COR-L47 (cell line): Measurements from ENCODE around the gene CTTNBP2.
A peak's percentile ranks its signal among the peaks of the same experiment; 100 is the strongest.

ENCODE experiments used
- DNase-seq: peaks from one replicate; lab custom pipeline; 2025; lab: John Stamatoyannopoulos, UW

CTTNBP2 gene

DNA sequence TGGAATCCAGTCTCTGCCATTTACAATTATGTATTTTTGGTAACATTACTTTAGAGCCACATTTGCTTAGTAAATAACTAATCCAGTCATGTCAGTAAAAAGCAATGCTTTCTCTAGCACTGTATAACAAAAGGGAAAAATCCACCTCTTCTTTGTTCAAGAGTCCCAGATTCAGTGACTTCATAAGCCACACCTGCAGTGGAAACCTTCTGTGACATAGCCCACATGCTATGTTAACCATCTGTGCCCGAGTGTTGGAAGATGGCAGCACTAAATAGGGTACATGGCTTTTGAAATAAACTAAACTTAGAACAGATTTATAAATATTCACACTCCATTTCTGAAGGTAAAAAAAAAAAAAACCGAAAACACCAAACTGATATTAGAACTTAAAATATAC, 83.0 kb downstream of the CTTNBP2 start:
- no peak for DNase-seq

DNA sequence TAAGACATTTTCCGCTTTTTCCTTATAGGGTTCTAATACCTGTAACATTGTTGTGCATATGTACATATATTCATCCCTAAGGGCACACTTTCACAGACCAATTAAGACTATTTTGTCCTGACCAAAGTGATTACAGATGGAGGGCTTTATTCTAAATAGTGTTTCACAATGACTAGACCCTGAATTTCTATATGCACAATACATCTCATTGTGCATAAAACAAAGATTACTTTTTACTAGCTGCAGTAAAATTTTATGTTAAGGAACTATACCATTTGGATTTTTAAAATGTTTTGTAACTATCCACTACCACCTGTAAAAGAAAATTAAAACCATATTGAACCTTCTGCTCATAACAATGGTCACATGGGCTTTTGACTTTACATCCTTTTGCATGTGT, 87.8 kb downstream of the CTTNBP2 start:
- no peak for DNase-seq

DNA sequence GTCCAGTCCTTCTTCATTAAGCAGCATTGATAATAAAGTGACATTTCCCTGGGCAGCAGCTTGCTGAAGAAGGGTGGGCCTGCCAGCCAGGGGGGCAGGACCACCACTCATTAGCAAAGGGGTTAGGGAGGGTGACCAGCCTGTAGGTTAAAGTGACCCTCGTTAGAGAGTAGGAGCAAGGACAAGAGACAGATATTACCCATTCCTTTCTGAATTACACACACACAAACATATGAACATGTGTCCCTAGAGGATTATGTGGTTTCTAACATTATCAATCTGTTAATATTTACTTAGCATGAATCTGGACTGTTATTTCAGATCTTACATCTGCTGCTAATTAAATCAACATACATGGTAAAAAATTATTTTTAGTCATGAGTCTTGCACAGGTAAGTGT, 88.9 kb downstream of the CTTNBP2 start:
- DNase-seq = no peak

DNA sequence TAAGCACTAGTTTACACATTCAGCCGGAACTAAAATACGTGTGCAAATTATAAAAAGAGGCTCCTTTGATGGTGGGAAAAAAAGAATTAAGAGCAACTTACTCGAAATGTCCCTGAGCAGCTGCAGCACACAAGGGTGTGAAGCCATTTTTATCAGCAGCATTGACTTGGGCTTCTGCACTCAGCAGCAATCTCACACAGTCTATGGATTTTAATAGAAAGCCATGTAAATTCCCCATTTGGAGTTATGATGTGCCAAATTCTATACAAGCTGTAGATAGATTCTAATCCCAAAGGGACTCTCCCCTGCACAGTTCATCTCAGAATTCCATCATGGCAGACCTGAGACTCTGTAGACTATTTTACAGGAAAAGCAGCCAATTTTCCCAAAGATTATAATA, 90.5 kb downstream of the CTTNBP2 start:
- no peak for DNase-seq

DNA sequence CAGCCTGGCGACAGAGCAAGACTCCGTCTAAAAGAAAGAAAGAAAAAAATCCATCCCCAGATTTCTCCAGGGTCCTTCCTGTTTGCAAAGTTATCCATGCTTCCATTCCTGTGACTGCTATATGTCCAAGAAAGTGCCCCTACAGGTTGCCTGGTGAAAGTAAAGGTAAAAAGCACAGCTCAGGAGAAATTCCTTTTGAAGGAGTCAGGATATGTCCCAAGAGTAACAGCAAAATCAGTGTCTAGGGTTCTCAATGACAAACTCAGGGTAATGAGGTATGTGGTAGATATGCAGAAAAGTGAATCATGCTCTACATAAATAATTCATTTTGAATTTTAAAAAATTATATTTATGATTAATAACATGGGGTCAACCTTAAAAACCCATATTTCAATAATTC, 91.5 kb downstream of the CTTNBP2 start:
- no peak for DNase-seq

DNA sequence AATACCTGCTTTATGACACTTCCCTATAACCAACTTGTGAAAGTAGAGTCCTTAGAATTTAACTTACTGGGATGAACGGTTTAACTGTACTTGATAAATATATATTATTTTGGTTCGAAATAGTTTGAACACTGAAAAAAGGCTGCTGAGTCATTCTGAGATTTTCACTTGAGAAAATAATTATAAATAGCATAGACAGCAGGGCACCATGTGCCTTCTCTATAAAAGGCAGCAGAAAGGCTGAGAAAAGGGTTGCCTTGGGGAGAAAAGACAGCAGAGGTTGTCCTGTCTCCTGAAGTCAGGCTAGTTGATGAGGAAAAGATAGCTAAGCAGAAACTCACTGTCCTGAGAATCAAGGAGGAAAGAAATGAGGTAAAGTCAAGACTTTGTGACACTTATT, 92.4 kb downstream of the CTTNBP2 start:
- DNase-seq = no peak

DNA sequence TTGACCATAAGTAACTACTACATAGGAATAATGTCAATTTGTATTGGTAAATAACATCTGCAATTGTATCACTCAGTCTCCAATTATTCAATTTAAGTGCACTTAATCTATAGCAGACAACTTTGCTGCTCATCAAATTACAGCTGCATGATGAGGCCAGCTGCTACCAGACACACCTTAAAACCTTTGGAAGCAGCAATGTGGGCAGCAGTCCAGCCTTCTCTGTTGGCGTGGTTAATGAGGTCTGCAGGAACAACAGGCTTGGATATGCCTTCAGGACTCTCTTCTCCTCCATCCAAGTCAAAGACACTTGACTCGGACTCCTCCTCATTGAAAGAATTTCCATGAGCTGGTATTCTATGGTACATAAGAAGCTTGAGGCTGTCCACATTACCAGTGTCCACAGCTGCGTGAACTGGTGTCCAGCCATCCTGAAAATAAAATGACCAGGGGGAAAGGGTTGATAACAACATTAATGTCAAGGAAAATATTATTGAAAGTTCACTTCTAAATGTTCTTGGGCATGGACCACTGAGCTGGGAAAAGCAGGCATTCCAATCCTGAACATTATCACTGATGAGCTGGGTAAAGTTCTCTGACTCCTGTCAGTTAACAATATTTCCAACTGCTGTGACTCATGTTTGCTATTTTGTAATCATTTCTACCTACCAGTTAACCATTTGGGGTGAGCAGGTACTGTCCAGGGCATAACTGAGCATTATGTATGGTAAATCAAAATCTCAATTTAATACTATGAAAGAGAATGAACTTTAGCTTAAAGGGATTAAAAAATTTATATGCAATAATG, 95.7 kb downstream of the CTTNBP2 start:
- peak; percentile 82 for DNase-seq

DNA sequence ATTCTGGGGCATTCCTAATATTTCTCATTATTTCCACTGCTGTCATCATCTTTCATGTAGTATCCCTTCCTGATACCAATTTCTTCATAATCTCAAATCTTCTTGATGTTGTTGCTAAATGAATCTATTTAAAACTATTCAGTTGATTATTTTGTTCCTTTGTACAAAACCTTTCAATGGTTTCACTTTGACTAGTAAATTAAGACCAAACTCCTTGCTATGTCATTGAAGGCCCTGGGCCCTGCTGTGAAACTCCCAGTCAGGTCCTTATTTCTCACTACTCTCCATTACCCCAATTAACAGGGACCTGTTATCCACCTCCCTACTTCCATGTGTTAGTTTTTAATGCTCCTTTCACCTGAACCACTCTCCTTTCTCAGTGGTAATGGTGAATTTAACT, 97.0 kb downstream of the CTTNBP2 start:
- DNase-seq = no peak

DNA sequence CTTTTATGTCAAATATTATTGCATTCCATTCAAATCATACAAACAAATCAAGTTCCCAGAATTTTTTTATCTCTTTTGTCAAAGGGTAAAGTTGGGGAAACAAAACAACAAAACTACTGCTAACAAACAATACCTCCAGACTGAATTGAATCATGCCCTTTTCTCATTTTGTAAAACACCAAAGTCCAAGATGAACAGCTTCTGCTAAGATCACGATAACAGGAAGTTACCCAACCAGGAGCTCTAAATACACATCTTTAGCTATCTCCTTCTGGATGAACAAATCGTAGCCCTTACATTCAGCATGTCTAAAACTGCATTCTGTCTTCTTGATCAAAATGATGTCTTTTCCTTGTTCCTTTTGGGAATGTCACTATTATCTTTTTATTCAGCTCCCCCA, 97.4 kb downstream of the CTTNBP2 start:
- no peak for DNase-seq

DNA sequence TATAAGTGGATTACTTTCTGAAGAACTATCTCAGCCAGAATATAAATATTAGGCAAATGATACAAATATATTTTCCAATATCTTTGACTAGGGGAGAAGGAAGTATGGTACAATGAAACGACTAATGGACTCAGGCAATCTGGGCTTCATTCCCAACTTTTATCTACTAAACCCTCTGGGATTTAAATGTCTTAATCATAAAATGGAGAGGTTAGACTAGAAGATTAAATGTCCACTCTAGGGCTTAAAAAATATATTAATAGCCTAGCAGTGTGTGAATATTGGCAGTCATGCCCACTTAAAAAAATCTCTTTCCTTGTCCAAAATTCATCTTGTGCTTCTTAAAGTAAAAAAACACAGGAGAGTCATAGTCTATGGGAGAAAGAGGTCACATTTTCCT, 98.3 kb downstream of the CTTNBP2 start:
- DNase-seq = no peak

DNA sequence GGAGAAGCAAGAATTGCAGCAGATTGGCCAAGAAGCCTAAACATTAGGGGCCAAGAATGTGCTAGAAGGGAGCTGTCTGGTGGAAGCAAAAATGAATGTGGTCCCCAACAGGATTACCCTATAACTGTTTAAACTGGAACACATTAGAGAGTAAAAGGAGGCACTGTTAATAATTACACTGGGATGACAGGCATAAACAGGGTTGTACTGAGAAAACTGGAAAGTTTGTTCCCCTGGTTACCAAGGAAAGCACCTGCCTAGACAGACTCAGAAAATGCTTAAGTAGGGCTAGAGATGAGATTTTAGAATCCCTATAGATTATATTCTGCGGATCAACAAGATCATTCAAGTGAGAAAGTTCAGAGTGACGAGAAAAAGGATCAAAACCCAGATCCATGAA, 100.8 kb downstream of the CTTNBP2 start:
- no peak for DNase-seq

DNA sequence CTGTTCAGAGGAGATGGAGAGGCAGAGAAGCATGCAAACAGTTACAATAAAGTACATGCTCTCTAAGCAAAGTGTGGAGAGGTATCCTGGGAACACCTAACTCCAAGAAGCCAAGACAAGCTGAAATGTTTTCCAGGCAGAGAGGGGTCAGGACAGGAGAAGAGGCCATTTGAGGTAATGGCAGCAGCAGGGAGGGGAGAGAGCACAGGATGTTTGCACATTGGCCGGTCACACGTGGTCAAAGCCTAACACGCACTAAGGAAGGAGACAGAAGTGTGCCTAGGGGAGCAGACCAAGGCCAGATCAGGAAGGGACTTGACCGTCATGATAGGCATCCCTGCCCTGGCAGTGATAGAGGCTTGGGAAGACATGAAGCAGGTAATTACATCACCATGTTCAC, 101.5 kb downstream of the CTTNBP2 start:
- no peak for DNase-seq

DNA sequence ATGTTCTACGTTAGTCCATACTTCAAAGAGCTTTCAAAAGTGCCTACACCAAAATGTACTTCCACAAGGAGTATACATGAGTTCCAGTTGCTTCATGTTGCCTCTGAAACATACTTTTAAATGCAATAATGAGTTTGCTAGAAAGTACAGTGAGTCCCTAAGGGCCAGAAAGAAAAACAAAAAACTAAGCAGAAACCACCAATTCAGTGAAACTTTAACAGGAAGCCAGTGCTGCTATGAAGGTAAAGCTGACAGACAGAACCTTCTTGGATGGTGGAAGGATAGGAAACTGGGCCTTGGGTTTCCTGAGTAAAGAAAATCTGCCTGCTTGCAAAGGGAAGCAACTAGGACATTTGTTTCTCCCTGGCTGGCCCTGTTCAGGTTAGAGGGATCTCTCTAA, 104.2 kb downstream of the CTTNBP2 start:
- no peak for DNase-seq

DNA sequence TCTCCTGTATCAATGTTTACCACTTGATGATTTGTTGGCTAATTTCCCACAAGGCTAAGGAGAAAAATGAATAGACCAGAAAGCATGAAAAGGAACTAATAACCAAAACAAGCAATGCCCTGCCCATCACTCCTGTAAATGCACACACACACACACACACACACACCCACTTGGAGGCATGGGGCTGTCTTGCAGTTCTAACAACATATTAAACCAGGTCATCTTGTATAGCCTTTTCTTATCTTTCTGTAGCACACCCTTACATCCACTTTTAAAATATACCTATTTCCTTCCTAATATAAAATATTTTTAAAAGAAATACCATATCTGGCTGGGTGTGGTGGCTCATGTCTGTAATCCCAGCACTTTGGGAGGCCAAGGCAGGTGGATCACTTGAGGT, 105.3 kb downstream of the CTTNBP2 start:
- no peak for DNase-seq

DNA sequence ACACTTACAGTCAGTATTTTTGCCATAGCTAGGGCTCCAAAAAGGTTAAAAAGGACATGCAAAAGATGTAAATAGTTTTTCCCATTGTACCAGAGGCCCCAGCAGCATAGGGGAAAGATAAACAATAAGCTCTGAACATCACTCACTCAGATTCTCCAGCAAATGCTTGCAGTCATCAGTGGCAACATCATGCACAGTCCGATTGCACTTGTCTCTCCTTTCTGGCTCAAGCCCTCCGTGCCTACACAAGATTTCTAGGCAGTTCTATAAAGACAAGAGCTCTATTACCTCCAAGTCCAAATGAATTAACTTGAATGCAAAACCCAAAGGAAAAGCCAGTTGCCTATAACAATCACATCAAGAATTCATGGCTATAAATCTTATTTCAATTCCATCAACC, 106.3 kb downstream of the CTTNBP2 start:
- DNase-seq = no peak

DNA sequence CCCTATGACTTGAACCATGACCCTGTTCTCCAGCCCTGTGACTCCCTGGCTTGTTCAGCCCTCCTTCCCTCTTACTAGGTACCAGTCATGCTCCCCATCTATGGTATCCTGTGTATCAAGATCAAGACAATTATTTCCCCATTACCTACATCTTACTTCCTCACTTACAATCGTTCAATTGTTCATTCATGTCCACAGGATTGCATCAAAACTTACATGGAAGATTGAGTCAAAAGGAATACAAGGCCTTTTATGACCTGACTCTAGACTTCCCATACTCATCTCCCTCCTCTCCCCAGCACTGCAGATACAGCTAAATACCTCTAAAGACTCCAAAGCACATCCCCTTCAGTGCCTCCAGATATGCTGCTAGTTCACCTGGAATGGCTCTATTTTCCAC, 109.2 kb downstream of the CTTNBP2 start:
- no peak for DNase-seq

DNA sequence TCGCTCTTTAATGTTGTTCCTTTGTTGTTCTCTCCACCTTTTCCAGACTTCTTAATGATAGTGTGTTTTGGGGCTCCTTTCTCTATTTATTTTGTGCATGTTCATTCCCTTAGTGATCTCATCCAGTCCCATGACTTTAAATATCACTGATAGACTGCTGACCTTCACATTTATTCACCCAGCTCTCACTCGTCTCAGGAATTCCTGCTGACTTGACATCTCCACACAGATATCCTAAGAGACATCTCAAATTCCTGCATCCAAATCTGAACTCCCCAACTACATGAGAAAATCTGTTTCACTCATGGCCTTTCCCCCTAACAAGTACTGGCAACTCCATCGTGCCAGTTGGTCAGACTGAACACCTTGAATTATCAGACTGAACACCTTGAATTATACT, 111.2 kb downstream of the CTTNBP2 start:
- DNase-seq = no peak

DNA sequence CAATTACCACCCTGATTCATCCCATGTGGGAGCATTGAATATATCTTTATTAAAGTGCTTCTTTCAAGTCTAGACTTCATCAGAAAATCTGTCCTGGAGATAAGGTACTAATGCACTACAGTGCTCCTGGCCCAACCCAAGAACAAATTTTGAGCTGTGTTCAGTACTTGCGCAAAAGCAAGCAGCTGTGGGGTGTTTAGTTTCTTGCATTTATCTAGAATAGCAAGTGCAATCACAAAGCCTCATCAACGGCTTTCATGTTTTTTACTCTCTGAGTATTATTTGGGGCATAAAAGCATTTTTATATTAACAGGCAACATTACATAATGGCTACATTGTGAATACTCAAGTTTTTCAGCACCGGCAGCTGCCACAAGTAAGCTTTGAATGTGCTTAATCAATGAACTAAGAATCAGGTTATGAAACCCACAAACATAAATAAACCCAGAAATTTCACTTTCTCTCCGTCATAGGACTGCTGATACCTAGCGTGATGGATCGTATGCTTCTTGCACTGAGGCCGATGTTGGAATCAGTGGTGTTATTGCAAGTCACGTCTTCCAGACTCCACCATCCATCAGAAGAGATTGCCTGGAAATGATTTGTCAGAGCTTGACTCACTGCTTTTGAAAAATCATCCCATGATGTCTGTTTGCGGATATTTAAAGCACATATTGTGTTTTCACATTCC, 113.1 kb downstream of the CTTNBP2 start:
- no peak for DNase-seq

DNA sequence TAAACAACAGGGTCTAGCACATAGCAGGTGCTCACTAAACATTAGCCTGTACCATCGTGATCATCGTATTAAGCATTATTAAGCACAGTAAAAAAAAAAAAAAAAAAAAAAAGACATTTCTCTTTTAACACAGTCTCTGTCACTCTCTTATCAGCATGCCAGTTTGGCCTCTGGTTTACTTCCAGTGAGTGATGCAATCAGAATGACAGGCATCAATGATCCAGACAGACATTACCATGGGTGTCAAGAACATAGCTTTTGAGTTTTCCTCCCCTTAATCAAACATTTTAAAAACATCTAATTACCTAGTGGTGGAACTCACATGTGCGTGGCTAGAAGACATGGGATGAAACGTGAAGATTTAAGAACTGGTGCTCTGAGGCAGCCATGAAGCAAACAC, 115.8 kb downstream of the CTTNBP2 start:
- DNase-seq = no peak

DNA sequence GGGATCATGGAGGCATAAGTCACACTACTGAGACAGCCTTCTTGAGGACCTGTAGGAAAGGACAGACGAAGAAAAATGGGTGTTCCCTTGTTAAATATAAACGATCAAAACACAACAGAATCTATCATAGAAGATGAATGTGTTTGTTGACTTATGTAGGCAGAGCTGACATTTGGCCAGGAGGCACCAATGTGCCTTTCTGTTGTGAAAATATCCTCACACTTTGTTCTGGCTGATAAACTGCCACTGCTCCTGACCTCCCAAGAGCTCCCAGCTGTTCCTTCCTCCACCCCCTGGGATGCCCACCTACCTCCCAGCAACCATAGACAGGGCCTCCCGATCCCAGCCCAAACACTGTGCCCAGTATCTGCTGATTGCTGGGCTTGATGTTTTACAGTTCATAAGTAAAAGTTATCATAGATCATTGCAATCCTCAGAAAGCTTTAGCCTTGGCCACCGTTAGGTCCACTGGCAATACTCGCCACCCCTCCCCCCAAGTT, 116.6 kb downstream of the CTTNBP2 start:
- peak; percentile 23 for DNase-seq

DNA sequence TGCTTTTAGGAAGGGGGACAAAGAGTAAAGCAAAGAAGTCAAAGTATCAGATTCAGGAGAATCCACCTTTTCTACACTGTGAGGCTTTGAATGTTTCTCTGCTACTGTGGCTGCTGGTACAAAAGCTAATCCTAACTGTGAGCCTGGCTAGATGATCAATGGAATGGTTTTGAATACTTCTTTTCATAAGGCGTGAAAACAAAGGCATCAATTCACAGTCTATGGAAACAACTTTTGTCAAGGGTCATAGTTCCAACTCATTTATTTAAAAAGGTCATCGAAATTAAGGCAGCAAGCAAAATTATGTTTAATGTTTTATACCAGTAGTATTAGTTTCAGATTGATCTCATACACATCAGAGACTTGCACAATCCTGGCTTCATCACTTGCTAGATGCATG, 118.1 kb downstream of the CTTNBP2 start:
- no peak for DNase-seq

DNA sequence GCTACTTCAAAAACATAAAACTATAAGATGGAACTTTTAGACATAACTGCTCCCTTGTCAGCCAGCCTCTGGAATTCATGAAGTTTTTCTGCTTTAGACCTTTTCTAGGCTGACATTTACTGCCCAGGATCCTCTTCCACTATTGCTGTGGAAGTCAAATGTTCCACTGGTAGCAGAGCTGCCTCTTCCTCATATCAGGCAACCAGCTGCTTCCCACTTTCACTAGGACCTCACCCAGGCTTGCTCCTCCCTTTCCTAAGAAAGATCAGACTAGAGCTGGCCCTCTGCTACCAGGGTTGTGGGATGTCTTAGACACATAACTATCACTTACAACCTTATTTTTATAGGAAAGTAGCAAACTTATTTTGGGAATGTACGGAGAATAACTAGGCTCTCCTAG, 121.5 kb downstream of the CTTNBP2 start:
- DNase-seq = no peak
